Endodermal cell (in vitro differentiated cells): Measurements from ENCODE around the gene C8B. TPM values are rescaled to one million over a fixed set of nuclear protein-coding genes. Genes with fewer than 3 reads are reported as not detected.
A peak's percentile ranks its signal among the peaks of the same experiment; 100 is the strongest.

ENCODE experiments used
- DNase-seq: peaks from one replicate; pipeline ENCODE4 v3.0.0-alpha.2; 2017
- H3K27ac ChIP-seq: 2 replicates; pipeline ENCODE4 v1.5.1; 2013; ENCODE audit warnings: mild to moderate bottlenecking, low read depth, low read length, moderate library complexity
- H3K27me3 ChIP-seq: 2 replicates; pipeline ENCODE4 v1.6.1; 2013; ENCODE audit warnings: mild to moderate bottlenecking, low read length, moderate library complexity; ENCODE audit not compliant: insufficient read depth, control insufficient read depth, poor library complexity, severe bottlenecking
- H3K36me3 ChIP-seq: 2 replicates; pipeline ENCODE4 v1.7.0; 2013; ENCODE audit warnings: mild to moderate bottlenecking, low read length, moderate library complexity; ENCODE audit not compliant: control insufficient read depth, insufficient read depth
- H3K4me1 ChIP-seq: one replicate; pipeline ENCODE4 v1.7.0; 2013; ENCODE audit warnings: low read length; ENCODE audit not compliant: control insufficient read depth, insufficient read depth
- H3K4me3 ChIP-seq: 2 replicates; pipeline ENCODE4 v1.5.1; 2013; ENCODE audit warnings: mild to moderate bottlenecking, low read length, moderate library complexity
- H3K9ac ChIP-seq: 2 replicates; pipeline ENCODE4 v1.6.1; 2013; ENCODE audit warnings: mild to moderate bottlenecking, low read length, moderate library complexity; ENCODE audit not compliant: poor library complexity, severe bottlenecking; ENCODE audit errors: extremely low read depth
- H3K9me3 ChIP-seq: 2 replicates; pipeline ENCODE4 v1.6.1; 2013; ENCODE audit warnings: mild to moderate bottlenecking, low read length, moderate library complexity; ENCODE audit not compliant: control insufficient read depth
- H3K27ac Mint-ChIP-seq: 2 replicates; pipeline ENCODE4 v1.8.0; 2020; ENCODE audit warnings: mixed read lengths
- H3K27me3 Mint-ChIP-seq: 2 replicates; pipeline ENCODE4 v1.8.0; 2021; ENCODE audit warnings: mild to moderate bottlenecking, mixed read lengths; ENCODE audit not compliant: insufficient read depth
- H3K36me3 Mint-ChIP-seq: 2 replicates; pipeline ENCODE4 v1.8.0; 2020; ENCODE audit warnings: low read depth, mixed read lengths
- H3K4me1 Mint-ChIP-seq: 2 replicates; pipeline ENCODE4 v1.8.0; 2020; ENCODE audit warnings: mixed read lengths
- H3K4me3 Mint-ChIP-seq: 2 replicates; pipeline ENCODE4 v1.8.0; 2020; ENCODE audit warnings: mild to moderate bottlenecking, moderate library complexity, mixed read lengths
- H3K9me3 Mint-ChIP-seq: 2 replicates; pipeline ENCODE4 v1.8.0; 2020; ENCODE audit warnings: mild to moderate bottlenecking, mixed read lengths
- CTCF ChIP-seq: fragments of 200-600 bp; sonication (generic); conservative IDR thresholded peaks from 2 replicates; pipeline ENCODE4 v1.5.0; 2021; ENCODE audit warnings: antibody characterized with exemption, mild to moderate bottlenecking
- WGBS, 2 experiments: methylation state at CpG; one replicate each; pipeline versions ENCODE4 v1.1.5 to v1.1.7; 2013; ENCODE audit warnings: missing lambda C conversion rate in 2 of 2, mixed read lengths in 1 of 2; ENCODE audit not compliant: insufficient coverage in 1 of 2, insufficient read length in 1 of 2; 5-methylcytosine and 5-hydroxymethylcytosine counted together
- total RNA-seq, 2 donors: library from RNA; stranded (reverse); fragmentation: NEBNext Ultra II Directional in 1 of 2; extraction: Animal tissue kit (Norgen Biotek cat#: 25700) in 1 of 2; gene quantifications; 2 replicates in 1 of 2; 3 replicates in 1 of 2; pipeline ENCODE4 v1.2.1, GENCODE V29; 2021

C8B gene
- total RNA-seq, 2 donors from 2014 or later: not detected

GRCh38 chr1:56931686-56932085 lies 34.1 kb downstream of the C8B start:
- 60 to 79% methylated on average over 2 to 3 of the region's 3 CpGs for WGBS, 2 experiments
- no peak overlapping the region for H3K4me3 ChIP-seq
- no peaks in the 10 kb centered on the region for H3K36me3 Mint-ChIP-seq
- H3K36me3 ChIP-seq: no peaks in the 10 kb centered on the region
- peaks cover 21% of the 10 kb centered on the region for H3K4me1 Mint-ChIP-seq
- peaks cover 51% of the 10 kb centered on the region for H3K27me3 Mint-ChIP-seq
- no peak for TF ChIP-seq CTCF
- H3K4me1 ChIP-seq: peaks cover 8% of the 10 kb centered on the region
- H3K9me3 ChIP-seq: no peaks in the 10 kb centered on the region
- peaks cover 37% of the 10 kb centered on the region for H3K27me3 ChIP-seq
- H3K27ac Mint-ChIP-seq: no peak overlapping the region
- no peak overlapping the region for H3K27ac ChIP-seq
- H3K4me3 Mint-ChIP-seq: no peak overlapping the region
- peak; percentile 57 for DNase-seq
- H3K9me3 Mint-ChIP-seq: peaks cover 6% of the 10 kb centered on the region
- no peak overlapping the region for H3K9ac ChIP-seq

- no peak overlapping the region for H3K27ac ChIP-seq
- Mint-ChIP-seq H3K9me3 (peaks cover 6% of the 10 kb centered on the region), H3K4me3 (no peak overlapping the region), H3K4me1 (peaks cover 25% of the 10 kb centered on the region), H3K27ac (no peak overlapping the region), H3K27me3 (peaks cover 48% of the 10 kb centered on the region), H3K36me3 (no peaks in the 10 kb centered on the region)
- peaks cover 37% of the 10 kb centered on the region for H3K27me3 ChIP-seq
- H3K4me3 ChIP-seq: no peak overlapping the region
- peaks cover 8% of the 10 kb centered on the region for H3K4me1 ChIP-seq
- H3K9me3 ChIP-seq: no peaks in the 10 kb centered on the region
- no peak overlapping the region for H3K9ac ChIP-seq
- 60 to 73% methylated on average over 1 to 3 of the region's 3 CpGs for WGBS, 2 experiments
- H3K36me3 ChIP-seq: no peaks in the 10 kb centered on the region
- no peak for DNase-seq
- TF ChIP-seq CTCF: no peak
Measured at GRCh38 chr1:56931211-56931610, 34.6 kb downstream of the C8B start.

- DNase-seq: no peak
- H3K27me3 ChIP-seq: peaks cover 24% of the 10 kb centered on the region
- H3K36me3 ChIP-seq: no peaks in the 10 kb centered on the region
- H3K4me3 ChIP-seq: no peak overlapping the region
- no peak overlapping the region for H3K9ac ChIP-seq
- H3K4me1 ChIP-seq: peaks cover 12% of the 10 kb centered on the region
- Mint-ChIP-seq H3K4me3 (no peak overlapping the region), H3K4me1 (peaks cover 35% of the 10 kb centered on the region), H3K27me3 (peaks cover 33% of the 10 kb centered on the region), H3K36me3 (no peaks in the 10 kb centered on the region), H3K9me3 (peaks cover 6% of the 10 kb centered on the region), H3K27ac (no peak overlapping the region)
- TF ChIP-seq CTCF: no peak
- 83 to 98% methylated on average over 2 of the region's 2 CpGs for WGBS, 2 experiments
- no peaks in the 10 kb centered on the region for H3K9me3 ChIP-seq
- no peak overlapping the region for H3K27ac ChIP-seq
Measured at GRCh38 chr1:56929492-56929891, 36.3 kb downstream of the C8B start.
